ENCODE results near the gene TSHZ1.

Gene TSHZ1

DNA sequence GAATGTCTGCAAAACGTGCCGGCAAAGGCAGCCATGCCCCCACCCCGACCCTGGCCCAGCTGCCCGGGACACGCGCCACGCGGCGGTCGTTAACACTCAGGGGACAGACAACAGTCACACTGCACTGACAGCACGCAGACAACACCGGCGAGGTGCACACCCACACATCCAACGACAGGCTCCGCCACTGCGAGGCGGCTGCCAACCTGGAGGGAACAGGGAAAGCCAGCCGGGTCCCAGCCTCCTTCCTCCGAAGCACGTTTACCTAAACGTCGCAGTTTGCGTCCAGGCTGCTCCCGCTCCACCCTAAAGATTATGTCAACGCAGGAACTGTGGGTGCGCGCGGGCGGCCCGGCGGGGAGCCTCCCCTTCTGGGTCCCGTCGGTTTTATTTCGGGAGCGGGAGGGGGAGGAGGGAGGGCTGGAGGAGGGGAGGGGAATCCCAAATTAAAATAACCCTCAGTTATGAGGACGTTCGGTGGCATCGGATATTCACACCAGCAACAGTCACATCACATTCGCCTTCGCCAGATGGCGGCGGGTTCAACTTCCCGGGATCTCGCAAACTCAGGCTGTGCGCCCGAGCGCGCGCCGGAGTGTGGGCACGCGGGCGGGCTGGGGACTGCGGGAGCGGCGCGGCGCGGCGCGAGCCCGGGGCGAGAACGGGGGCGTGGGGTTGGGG is 2.3 kb upstream of the TSHZ1 start:
- peak overlapping the region; percentile 91 for H3K4me3 ChIP-seq (ENCODE audit: low read length, poor library complexity, severe bottlenecking)
- H3K9ac ChIP-seq (ENCODE audit: low read depth, low read length, poor library complexity, severe bottlenecking), result peak overlapping the region; percentile 80
- peaks cover 77% of the 10 kb centered on the region for H3K79me2 ChIP-seq (ENCODE audit: insufficient read depth, low read length)
- H4K20me1 ChIP-seq (ENCODE audit: insufficient read depth, low read length, poor library complexity, severe bottlenecking), result peaks cover 66% of the 10 kb centered on the region
- no peaks in the 10 kb centered on the region for H3K9me2 ChIP-seq (replicated peaks; ENCODE audit: low read depth, low read length)
- TF ChIP-seq EZH2phosphoT487 (IDR thresholded peaks at IDR 0.05; ENCODE audit: borderline replicate concordance), result no peak
- TF ChIP-seq, protein P1, sequence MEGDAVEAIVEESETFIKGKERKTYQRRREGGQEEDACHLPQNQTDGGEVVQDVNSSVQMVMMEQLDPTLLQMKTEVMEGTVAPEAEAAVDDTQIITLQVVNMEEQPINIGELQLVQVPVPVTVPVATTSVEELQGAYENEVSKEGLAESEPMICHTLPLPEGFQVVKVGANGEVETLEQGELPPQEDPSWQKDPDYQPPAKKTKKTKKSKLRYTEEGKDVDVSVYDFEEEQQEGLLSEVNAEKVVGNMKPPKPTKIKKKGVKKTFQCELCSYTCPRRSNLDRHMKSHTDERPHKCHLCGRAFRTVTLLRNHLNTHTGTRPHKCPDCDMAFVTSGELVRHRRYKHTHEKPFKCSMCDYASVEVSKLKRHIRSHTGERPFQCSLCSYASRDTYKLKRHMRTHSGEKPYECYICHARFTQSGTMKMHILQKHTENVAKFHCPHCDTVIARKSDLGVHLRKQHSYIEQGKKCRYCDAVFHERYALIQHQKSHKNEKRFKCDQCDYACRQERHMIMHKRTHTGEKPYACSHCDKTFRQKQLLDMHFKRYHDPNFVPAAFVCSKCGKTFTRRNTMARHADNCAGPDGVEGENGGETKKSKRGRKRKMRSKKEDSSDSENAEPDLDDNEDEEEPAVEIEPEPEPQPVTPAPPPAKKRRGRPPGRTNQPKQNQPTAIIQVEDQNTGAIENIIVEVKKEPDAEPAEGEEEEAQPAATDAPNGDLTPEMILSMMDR (conservative IDR thresholded peaks at IDR 0.05; ENCODE audit: low read length), result no peak
- peak overlapping the region; percentile 93 for H3K4me2 ChIP-seq (ENCODE audit: low read depth, low read length, poor library complexity, severe bottlenecking)
- H3K27me3 ChIP-seq (ENCODE audit: insufficient read depth, low read length, poor library complexity, severe bottlenecking), result no peaks in the 10 kb centered on the region
- H2AFZ ChIP-seq (ENCODE audit: low read length), result no peak overlapping the region
- no peaks in the 10 kb centered on the region for H3K36me3 ChIP-seq (ENCODE audit: insufficient read depth, low read length)
- peaks cover 4% of the 10 kb centered on the region; the same call in 1 of the 2 replicates for H3F3A ChIP-seq (ENCODE audit: low read depth)
- H3K4me1 ChIP-seq (ENCODE audit: insufficient read depth, low read length, poor library complexity, severe bottlenecking), result peaks cover 50% of the 10 kb centered on the region
- H3K9me3 ChIP-seq (ENCODE audit: insufficient read depth, low read depth, low read length), result no peaks in the 10 kb centered on the region

- Histone ChIP-seq H2AFZ (ENCODE audit: low read length) (no peak overlapping the region), H3K4me3 (ENCODE audit: low read length, poor library complexity, severe bottlenecking) (peak overlapping the region; percentile 91)
- TF ChIP-seq, protein P1 (conservative IDR thresholded peaks at IDR 0.05; ENCODE audit: low read length), result no peak
- no peak for TF ChIP-seq EZH2phosphoT487 (IDR thresholded peaks at IDR 0.05; ENCODE audit: borderline replicate concordance)
Observed at GRCh38 chr18:75208836-75209128, 1.8 kb upstream of the TSHZ1 start.

DNA sequence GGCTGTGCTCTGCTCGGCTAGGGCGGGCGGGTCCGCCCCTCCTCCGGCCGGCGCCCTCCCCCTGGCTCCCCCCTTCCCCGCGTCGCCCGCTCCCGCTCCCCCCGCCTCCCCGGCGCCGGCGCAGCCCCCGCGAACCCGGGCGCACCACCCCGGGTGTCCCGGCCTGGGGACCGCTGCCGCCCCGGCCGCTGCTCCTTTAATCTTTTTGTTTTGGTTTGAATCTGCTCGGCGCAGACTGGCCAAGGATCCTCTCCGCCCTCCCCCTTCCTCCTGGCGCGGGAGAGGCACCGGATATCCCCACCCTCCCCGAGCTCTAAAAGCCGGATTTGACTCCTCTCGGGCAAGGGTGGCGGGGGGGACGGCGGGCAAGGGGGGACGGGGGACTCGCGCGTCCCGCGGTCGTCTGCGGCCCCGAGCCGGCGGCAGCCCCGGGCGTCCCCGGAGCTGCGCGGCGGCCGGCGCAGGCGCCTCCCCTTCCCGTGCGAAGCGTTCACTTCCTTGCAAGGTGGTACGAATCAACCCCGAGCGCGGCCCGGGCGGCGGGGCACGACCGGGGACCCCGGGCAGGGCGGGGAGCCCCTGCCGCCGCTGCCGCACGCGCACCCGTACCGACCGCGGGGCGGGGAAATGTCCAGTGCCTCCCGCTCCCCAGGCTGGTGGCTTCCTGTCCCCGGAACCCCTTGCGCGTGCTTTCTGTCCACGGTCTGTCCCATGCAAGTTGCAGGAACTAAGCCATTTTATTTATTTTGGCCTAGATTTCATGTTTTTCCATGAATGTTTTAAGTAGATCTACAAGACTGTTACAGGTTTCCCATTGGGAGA is 1.3 kb upstream of the TSHZ1 start, which contains the start of gene PTGR3:
PTGR3 (minus strand) TSS at position 11 of the 822 bp plus-strand sequence. CDS start 81 bp downstream, outside the sequence.
- TF ChIP-seq, protein P1 (conservative IDR thresholded peaks at IDR 0.05; ENCODE audit: low read length), result no peak
- TF ChIP-seq EZH2phosphoT487 (IDR thresholded peaks at IDR 0.05; ENCODE audit: borderline replicate concordance), result no peak
- Histone ChIP-seq H3K9ac (ENCODE audit: low read depth, low read length, poor library complexity, severe bottlenecking) (peak within 1 kb of the TSS; percentile 80), H4K20me1 (ENCODE audit: insufficient read depth, low read length, poor library complexity, severe bottlenecking) (peaks cover 65% of the 10 kb centered on the region), H3K4me1 (ENCODE audit: insufficient read depth, low read length, poor library complexity, severe bottlenecking) (peaks cover 49% of the 10 kb centered on the region), H3F3A (ENCODE audit: low read depth) (peaks cover 4% of the 10 kb centered on the region; the same call in 1 of the 2 replicates), H3K79me2 (ENCODE audit: insufficient read depth, low read length) (peaks cover 77% of the 10 kb centered on the region), H2AFZ (ENCODE audit: low read length) (peak within 1 kb of the TSS; percentile 75), H3K36me3 (ENCODE audit: insufficient read depth, low read length) (no peaks in the 10 kb centered on the region), H3K4me3 (ENCODE audit: low read length, poor library complexity, severe bottlenecking) (peak within 1 kb of the TSS; percentile 91), H3K9me3 (ENCODE audit: insufficient read depth, low read depth, low read length) (no peaks in the 10 kb centered on the region), H3K4me2 (ENCODE audit: low read depth, low read length, poor library complexity, severe bottlenecking) (peak within 1 kb of the TSS; percentile 98), H3K27me3 (ENCODE audit: insufficient read depth, low read length, poor library complexity, severe bottlenecking) (no peaks in the 10 kb centered on the region), H3K9me2 (replicated peaks; ENCODE audit: low read depth, low read length) (no peaks in the 10 kb centered on the region)

More at GRCh38 chr18:75208836-75209128, 1.8 kb upstream of the TSHZ1 start:
- peak overlapping the region; percentile 80 for H3K9ac ChIP-seq (ENCODE audit: low read depth, low read length, poor library complexity, severe bottlenecking)
- no peaks in the 10 kb centered on the region for H3K27me3 ChIP-seq (ENCODE audit: insufficient read depth, low read length, poor library complexity, severe bottlenecking)
- H3K9me3 ChIP-seq (ENCODE audit: insufficient read depth, low read depth, low read length), result no peaks in the 10 kb centered on the region
- H3F3A ChIP-seq (ENCODE audit: low read depth), result peaks cover 4% of the 10 kb centered on the region; the same call in 1 of the 2 replicates
- H3K9me2 ChIP-seq (replicated peaks; ENCODE audit: low read depth, low read length), result no peaks in the 10 kb centered on the region
- H3K79me2 ChIP-seq (ENCODE audit: insufficient read depth, low read length), result peaks cover 77% of the 10 kb centered on the region
- H3K4me2 ChIP-seq (ENCODE audit: low read depth, low read length, poor library complexity, severe bottlenecking), result peak overlapping the region; percentile 93
- H3K4me1 ChIP-seq (ENCODE audit: insufficient read depth, low read length, poor library complexity, severe bottlenecking), result peaks cover 49% of the 10 kb centered on the region
- peaks cover 65% of the 10 kb centered on the region for H4K20me1 ChIP-seq (ENCODE audit: insufficient read depth, low read length, poor library complexity, severe bottlenecking)
- no peaks in the 10 kb centered on the region for H3K36me3 ChIP-seq (ENCODE audit: insufficient read depth, low read length)
